Esophagus muscularis mucosa (tissue), 3 donors: ENCODE data around the gene IFT122.
"Not testable (repeated sequence)": the region's sequence is repeated elsewhere in the genome, so short reads cannot be mapped to it uniquely, and the experiment has no call there.

Source experiments
- EP300 ChIP-seq: sonication (generic); formaldehyde crosslinking; IDR thresholded peaks from one replicate; pipeline ENCODE4 v1.6.1; 2017; ENCODE audit warnings: antibody characterized with exemption
- TF ChIP-seq, protein P1 (sequence below), 3 experiments: fragments of 200-600 bp in 2 of 3; fragments of 450-650 bp in 1 of 3; sonication (generic) in 2 of 3; IDR thresholded peaks; one replicate each; pipeline ENCODE4 v1.5.1; 2017 to 2019; ENCODE audit warnings: antibody characterized with exemption in 3 of 3, mild to moderate bottlenecking in 2 of 3, moderate library complexity in 1 of 3

GRCh38 chr3:129499604-129500333 is 59.7 kb downstream of the IFT122 start:
- TF ChIP-seq, protein P1, sequence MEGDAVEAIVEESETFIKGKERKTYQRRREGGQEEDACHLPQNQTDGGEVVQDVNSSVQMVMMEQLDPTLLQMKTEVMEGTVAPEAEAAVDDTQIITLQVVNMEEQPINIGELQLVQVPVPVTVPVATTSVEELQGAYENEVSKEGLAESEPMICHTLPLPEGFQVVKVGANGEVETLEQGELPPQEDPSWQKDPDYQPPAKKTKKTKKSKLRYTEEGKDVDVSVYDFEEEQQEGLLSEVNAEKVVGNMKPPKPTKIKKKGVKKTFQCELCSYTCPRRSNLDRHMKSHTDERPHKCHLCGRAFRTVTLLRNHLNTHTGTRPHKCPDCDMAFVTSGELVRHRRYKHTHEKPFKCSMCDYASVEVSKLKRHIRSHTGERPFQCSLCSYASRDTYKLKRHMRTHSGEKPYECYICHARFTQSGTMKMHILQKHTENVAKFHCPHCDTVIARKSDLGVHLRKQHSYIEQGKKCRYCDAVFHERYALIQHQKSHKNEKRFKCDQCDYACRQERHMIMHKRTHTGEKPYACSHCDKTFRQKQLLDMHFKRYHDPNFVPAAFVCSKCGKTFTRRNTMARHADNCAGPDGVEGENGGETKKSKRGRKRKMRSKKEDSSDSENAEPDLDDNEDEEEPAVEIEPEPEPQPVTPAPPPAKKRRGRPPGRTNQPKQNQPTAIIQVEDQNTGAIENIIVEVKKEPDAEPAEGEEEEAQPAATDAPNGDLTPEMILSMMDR (IDR thresholded peaks at IDR 0.05) = not testable (repeated sequence)
- TF ChIP-seq EP300 = not testable (repeated sequence)
